C4-2B (cell line): ENCODE results near the gene EIF2B5.

Experiments
- ZFX ChIP-seq: fragments of 450-650 bp; IDR thresholded peaks from 2 replicates; pipeline ENCODE4 v1.6.1; 2017
- TF ChIP-seq, protein P1 (sequence below): fragments of 450-650 bp; conservative IDR thresholded peaks from 2 replicates; pipeline ENCODE4 v1.5.1; 2017; ENCODE audit warnings: mild to moderate bottlenecking

DNA sequence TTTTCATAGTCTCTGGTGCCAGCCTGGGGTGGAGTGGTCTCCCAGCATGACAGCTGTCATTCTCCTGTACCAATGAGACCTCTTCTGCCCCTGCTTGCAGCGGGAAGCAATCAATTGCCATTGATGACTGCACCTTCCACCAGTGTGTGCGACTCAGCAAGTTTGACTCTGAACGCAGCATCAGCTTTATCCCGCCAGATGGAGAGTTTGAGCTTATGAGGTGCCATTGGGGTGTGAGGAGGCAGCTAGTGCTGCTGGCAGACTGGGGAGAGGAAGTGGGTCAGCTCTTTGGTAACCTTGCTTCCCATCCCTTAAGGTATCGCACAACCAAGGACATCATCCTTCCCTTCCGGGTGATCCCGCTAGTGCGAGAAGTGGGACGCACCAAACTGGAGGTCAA is 46.4 kb downstream of the EIF2B5 start:
- TF ChIP-seq, protein P1, sequence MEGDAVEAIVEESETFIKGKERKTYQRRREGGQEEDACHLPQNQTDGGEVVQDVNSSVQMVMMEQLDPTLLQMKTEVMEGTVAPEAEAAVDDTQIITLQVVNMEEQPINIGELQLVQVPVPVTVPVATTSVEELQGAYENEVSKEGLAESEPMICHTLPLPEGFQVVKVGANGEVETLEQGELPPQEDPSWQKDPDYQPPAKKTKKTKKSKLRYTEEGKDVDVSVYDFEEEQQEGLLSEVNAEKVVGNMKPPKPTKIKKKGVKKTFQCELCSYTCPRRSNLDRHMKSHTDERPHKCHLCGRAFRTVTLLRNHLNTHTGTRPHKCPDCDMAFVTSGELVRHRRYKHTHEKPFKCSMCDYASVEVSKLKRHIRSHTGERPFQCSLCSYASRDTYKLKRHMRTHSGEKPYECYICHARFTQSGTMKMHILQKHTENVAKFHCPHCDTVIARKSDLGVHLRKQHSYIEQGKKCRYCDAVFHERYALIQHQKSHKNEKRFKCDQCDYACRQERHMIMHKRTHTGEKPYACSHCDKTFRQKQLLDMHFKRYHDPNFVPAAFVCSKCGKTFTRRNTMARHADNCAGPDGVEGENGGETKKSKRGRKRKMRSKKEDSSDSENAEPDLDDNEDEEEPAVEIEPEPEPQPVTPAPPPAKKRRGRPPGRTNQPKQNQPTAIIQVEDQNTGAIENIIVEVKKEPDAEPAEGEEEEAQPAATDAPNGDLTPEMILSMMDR = no peak
- TF ChIP-seq ZFX = no peak
